Testis (tissue), 2 donors: Measurements from ENCODE around the gene PCDHB11.

Experiments
- POLR2A ChIP-seq: fragments of 450-650 bp; IDR thresholded peaks from one replicate; pipeline ENCODE4 v1.6.1; 2017; ENCODE audit warnings: antibody characterized with exemption, mild to moderate bottlenecking, moderate library complexity
- TF ChIP-seq, protein P1 (sequence below), 3 experiments: fragments of 450-650 bp in 2 of 3; fragments of 200-600 bp in 1 of 3; sonication (generic) in 1 of 3; IDR thresholded peaks; one replicate each; pipeline ENCODE4 v1.5.1; 2016 to 2019; ENCODE audit warnings: antibody characterized with exemption in 3 of 3, mild to moderate bottlenecking in 2 of 3, moderate library complexity in 1 of 3

DNA sequence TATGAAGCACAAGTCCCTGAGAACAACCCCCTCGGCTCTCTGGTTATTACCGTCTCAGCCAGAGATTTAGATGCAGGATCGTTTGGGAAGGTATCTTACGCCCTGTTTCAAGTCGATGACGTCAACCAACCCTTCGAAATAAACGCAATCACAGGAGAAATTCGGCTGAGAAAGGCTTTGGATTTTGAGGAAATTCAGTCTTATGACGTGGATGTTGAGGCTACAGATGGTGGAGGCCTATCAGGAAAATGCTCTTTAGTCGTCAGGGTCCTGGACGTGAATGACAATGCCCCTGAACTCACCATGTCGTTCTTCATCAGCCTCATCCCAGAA is 48.5 kb upstream of the PCDHB11 start:
- TF ChIP-seq, protein P1, sequence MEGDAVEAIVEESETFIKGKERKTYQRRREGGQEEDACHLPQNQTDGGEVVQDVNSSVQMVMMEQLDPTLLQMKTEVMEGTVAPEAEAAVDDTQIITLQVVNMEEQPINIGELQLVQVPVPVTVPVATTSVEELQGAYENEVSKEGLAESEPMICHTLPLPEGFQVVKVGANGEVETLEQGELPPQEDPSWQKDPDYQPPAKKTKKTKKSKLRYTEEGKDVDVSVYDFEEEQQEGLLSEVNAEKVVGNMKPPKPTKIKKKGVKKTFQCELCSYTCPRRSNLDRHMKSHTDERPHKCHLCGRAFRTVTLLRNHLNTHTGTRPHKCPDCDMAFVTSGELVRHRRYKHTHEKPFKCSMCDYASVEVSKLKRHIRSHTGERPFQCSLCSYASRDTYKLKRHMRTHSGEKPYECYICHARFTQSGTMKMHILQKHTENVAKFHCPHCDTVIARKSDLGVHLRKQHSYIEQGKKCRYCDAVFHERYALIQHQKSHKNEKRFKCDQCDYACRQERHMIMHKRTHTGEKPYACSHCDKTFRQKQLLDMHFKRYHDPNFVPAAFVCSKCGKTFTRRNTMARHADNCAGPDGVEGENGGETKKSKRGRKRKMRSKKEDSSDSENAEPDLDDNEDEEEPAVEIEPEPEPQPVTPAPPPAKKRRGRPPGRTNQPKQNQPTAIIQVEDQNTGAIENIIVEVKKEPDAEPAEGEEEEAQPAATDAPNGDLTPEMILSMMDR (IDR thresholded peaks at IDR 0.05): no peak
- no peak for TF ChIP-seq POLR2A
